H9 (cell line): Measurements from ENCODE around the gene CYS1. TPM values are rescaled to one million over a fixed set of nuclear protein-coding genes. Genes with fewer than 3 reads are reported as not detected.

ENCODE experiments used
- DNase-seq: peaks from one replicate; pipeline ENCODE4 v3.0.0-alpha.2; 2017
- H2AFZ ChIP-seq: one replicate; pipeline ENCODE4 v1.6.1; 2013; ENCODE audit warnings: mild to moderate bottlenecking, low read length, control low read depth, moderate library complexity
- H2AK5ac ChIP-seq: 2 replicates; pipeline ENCODE4 v1.6.1; 2013; ENCODE audit warnings: low read length, control low read depth, mixed read lengths; ENCODE audit not compliant: insufficient read length
- H2BK120ac ChIP-seq: one replicate; pipeline ENCODE4 v1.6.1; 2013; ENCODE audit warnings: low read depth, mild to moderate bottlenecking, low read length, control low read depth, inconsistent platforms; ENCODE audit not compliant: poor library complexity, severe bottlenecking
- H2BK12ac ChIP-seq: 2 replicates; pipeline ENCODE4 v1.6.1; 2013; ENCODE audit warnings: low read length, control low read depth, mixed read lengths, low read depth; ENCODE audit not compliant: insufficient read length
- H2BK15ac ChIP-seq: 2 replicates; pipeline ENCODE4 v1.6.1; 2013; ENCODE audit warnings: low read depth, low read length, control low read depth
- H2BK20ac ChIP-seq: one replicate; pipeline ENCODE4 v1.6.1; 2013; ENCODE audit warnings: low read depth, mild to moderate bottlenecking, low read length, control low read depth, inconsistent platforms; ENCODE audit not compliant: poor library complexity, severe bottlenecking
- H2BK5ac ChIP-seq: 2 replicates; pipeline ENCODE4 v1.6.1; 2013; ENCODE audit warnings: low read length, control low read depth, mixed read lengths; ENCODE audit not compliant: insufficient read length
- H3K14ac ChIP-seq: 2 replicates; pipeline ENCODE4 v1.6.1; 2013; ENCODE audit warnings: low read length, control low read depth; ENCODE audit not compliant: insufficient read depth
- H3K18ac ChIP-seq: 2 replicates; pipeline ENCODE4 v1.6.1; 2013; ENCODE audit warnings: low read depth, mild to moderate bottlenecking, mixed read lengths, low read length, control low read depth; ENCODE audit not compliant: insufficient read length
- H3K23ac ChIP-seq: 2 replicates; pipeline ENCODE4 v1.6.1; 2013; ENCODE audit warnings: low read length, control low read depth, mixed read lengths, low read depth; ENCODE audit not compliant: insufficient read length
- H3K23me2 ChIP-seq: 2 replicates; pipeline ENCODE4 v1.6.1; 2013; ENCODE audit warnings: low read depth, mild to moderate bottlenecking, mixed read lengths, low read length, control low read depth; ENCODE audit not compliant: insufficient read length, poor library complexity, severe bottlenecking
- H3K27ac ChIP-seq: 2 replicates; pipeline ENCODE4 v1.5.1; 2013; ENCODE audit warnings: low read length, control low read depth, mixed read lengths, low read depth; ENCODE audit not compliant: insufficient read length
- H3K27me3 ChIP-seq: 2 replicates; pipeline ENCODE4 v1.6.1; 2013; ENCODE audit warnings: low read length, control low read depth, inconsistent platforms; ENCODE audit not compliant: insufficient read depth
- H3K4ac ChIP-seq: 2 replicates; pipeline ENCODE4 v1.6.1; 2013; ENCODE audit warnings: low read depth, mild to moderate bottlenecking, control low read depth, inconsistent platforms, low read length, moderate library complexity
- H3K4me1 ChIP-seq: 2 replicates; pipeline ENCODE4 v1.6.1; 2013; ENCODE audit warnings: low read length, control low read depth, inconsistent platforms; ENCODE audit not compliant: insufficient read depth
- H3K4me2 ChIP-seq: 2 replicates; pipeline ENCODE4 v1.6.1; 2013; ENCODE audit warnings: low read length, control low read depth, mixed read lengths; ENCODE audit not compliant: insufficient read length, insufficient read depth
- H3K56ac ChIP-seq: 2 replicates; pipeline ENCODE4 v1.6.1; 2013; ENCODE audit warnings: low read depth, mild to moderate bottlenecking, mixed read lengths, low read length, control low read depth; ENCODE audit not compliant: insufficient read length
- H3K79me1 ChIP-seq: 2 replicates; pipeline ENCODE4 v1.6.1; 2013; ENCODE audit warnings: low read depth, mild to moderate bottlenecking, moderate library complexity, low read length, control low read depth, inconsistent platforms; ENCODE audit not compliant: insufficient read depth, poor library complexity, severe bottlenecking
- H3K79me2 ChIP-seq: 2 replicates; pipeline ENCODE4 v1.6.1; 2013; ENCODE audit warnings: low read length, control low read depth, inconsistent platforms; ENCODE audit not compliant: insufficient read depth
- H3K9ac ChIP-seq: 2 replicates; pipeline ENCODE4 v1.6.1; 2013; ENCODE audit warnings: low read length, control low read depth, mixed read lengths; ENCODE audit not compliant: insufficient read length; ENCODE audit errors: extremely low read depth
- H3K9me3 ChIP-seq: one replicate; pipeline ENCODE4 v1.6.1; 2013; ENCODE audit warnings: low read depth, low read length, inconsistent platforms; ENCODE audit not compliant: control insufficient read depth
- H3T11ph ChIP-seq: one replicate; pipeline ENCODE4 v1.6.1; 2013; ENCODE audit warnings: mild to moderate bottlenecking, low read length, control low read depth, inconsistent platforms
- H4K20me1 ChIP-seq: one replicate; pipeline ENCODE4 v1.6.1; 2013; ENCODE audit not compliant: control insufficient read depth, insufficient read length, insufficient read depth
- H4K5ac ChIP-seq: 2 replicates; pipeline ENCODE4 v1.6.1; 2013; ENCODE audit warnings: low read depth, mild to moderate bottlenecking, mixed read lengths, low read length, control low read depth; ENCODE audit not compliant: insufficient read length
- H4K8ac ChIP-seq: replicated peaks from 2 replicates; pipeline ENCODE4 v1.6.1; 2013; ENCODE audit warnings: low read length, control low read depth, mixed read lengths, low read depth; ENCODE audit not compliant: insufficient read length
- H4K91ac ChIP-seq: 2 replicates; pipeline ENCODE4 v1.6.1; 2013; ENCODE audit warnings: low read depth, mild to moderate bottlenecking, moderate library complexity, mixed read lengths, low read length, control low read depth; ENCODE audit not compliant: insufficient read length
- H3K27ac Mint-ChIP-seq, 3 experiments: 2 replicates in 2 of 3; 3 replicates in 1 of 3; pipeline ENCODE4 v1.8.0; 2020 to 2021; ENCODE audit warnings: mixed read lengths in 3 of 3, mild to moderate bottlenecking in 1 of 3, moderate library complexity in 1 of 3
- H3K27me3 Mint-ChIP-seq: 2 replicates; pipeline ENCODE4 v1.8.0; 2021; ENCODE audit warnings: low read depth, mild to moderate bottlenecking, moderate library complexity, mixed read lengths
- H3K36me3 Mint-ChIP-seq, 3 experiments: 2 replicates in 2 of 3; 3 replicates in 1 of 3; pipeline ENCODE4 v1.8.0; 2020 to 2021; ENCODE audit warnings: low read depth in 3 of 3, mixed read lengths in 3 of 3; ENCODE audit not compliant: insufficient read depth in 1 of 3
- H3K4me1 Mint-ChIP-seq, 2 experiments: 2 replicates each; pipeline ENCODE4 v1.8.0; 2020; ENCODE audit warnings: mixed read lengths in 2 of 2
- H3K4me3 Mint-ChIP-seq, 2 experiments: 2 replicates in 1 of 2; 3 replicates in 1 of 2; pipeline ENCODE4 v1.8.0; 2020 to 2021; ENCODE audit warnings: mild to moderate bottlenecking in 2 of 2, mixed read lengths in 2 of 2, moderate library complexity in 1 of 2
- H3K9me3 Mint-ChIP-seq, 2 experiments: 2 replicates in 1 of 2; 3 replicates in 1 of 2; pipeline ENCODE4 v1.8.0; 2020; ENCODE audit warnings: mild to moderate bottlenecking in 2 of 2, mixed read lengths in 2 of 2, moderate library complexity in 1 of 2
- WGBS: extraction: QIAGEN DNeasy Blood & Tissue Kit; methylation state at CpG from one replicate; pipeline ENCODE4 v1.1.7; 2013; ENCODE audit warnings: missing lambda C conversion rate, low lambda C conversion rate, mixed read lengths; ENCODE audit not compliant: insufficient read length; ENCODE audit errors: extremely low coverage; 5-methylcytosine and 5-hydroxymethylcytosine counted together
- total RNA-seq: library from RNA; stranded (reverse); gene quantifications from 2 replicates; pipeline ENCODE4 v1.2.1, GENCODE V29; 2021
- TF ChIP-seq, protein P1 (sequence below): fragments of 200-600 bp; sonication (generic); conservative IDR thresholded peaks from 3 replicates; pipeline ENCODE4 v1.8.0; 2021; ENCODE audit warnings: antibody characterized with exemption, mild to moderate bottlenecking

CYS1 gene
- total RNA-seq, 1 experiment from 2014 or later = 0.35 TPM

DNA sequence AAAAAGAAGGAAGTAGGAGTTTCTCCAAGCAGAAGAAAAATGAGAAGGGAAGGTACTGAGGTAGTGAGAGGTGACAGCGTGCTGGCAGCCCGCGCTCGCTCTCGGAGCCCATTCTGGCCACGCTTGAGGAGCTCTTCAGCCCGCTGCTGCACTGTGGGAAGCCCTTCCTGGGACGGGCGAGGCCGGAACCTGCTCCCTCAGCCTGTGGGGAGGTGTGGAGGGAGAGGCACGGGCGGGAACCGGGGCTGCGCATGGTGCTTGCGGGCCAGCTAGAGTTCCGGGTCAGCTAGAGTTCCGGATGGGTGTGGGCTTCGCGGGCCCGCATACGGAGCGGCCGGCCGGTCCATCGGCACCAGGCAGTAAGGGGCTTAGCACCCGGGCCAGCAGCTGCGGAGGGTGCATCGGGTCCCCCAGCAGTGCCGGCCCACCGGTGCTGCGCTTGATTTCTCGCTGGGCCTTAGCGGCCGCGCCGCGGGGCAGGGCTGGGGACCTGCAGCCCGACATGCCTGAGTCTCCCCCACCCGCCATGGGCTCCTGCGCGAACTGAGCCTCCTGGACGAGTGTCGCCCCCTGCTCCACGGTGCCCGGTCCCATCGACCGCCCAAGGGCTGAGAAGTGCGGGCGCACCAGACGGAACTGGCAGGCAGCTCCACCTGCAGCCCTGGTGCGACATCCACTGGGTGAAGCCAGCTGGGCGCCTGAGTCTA, 11.1 kb upstream of the CYS1 start:
- no peaks in the 10 kb centered on the region for H3K4me1 ChIP-seq
- peak; percentile 39 for DNase-seq
- Mint-ChIP-seq H3K9me3 (no peaks in the 10 kb centered on the region; a peak in 1 of 5 replicates), H3K4me1 (peaks cover 21 to 24% of the 10 kb centered on the region in 2 experiments), H3K27ac (no peak overlapping the region), H3K27me3 (peaks cover 12% of the 10 kb centered on the region), H3K36me3 (peaks cover 0 to 2% (median 0%) of the 10 kb centered on the region in 3 experiments; a peak in 1 of 7 replicates), H3K4me3 (no peak overlapping the region)
- TF ChIP-seq, protein P1, sequence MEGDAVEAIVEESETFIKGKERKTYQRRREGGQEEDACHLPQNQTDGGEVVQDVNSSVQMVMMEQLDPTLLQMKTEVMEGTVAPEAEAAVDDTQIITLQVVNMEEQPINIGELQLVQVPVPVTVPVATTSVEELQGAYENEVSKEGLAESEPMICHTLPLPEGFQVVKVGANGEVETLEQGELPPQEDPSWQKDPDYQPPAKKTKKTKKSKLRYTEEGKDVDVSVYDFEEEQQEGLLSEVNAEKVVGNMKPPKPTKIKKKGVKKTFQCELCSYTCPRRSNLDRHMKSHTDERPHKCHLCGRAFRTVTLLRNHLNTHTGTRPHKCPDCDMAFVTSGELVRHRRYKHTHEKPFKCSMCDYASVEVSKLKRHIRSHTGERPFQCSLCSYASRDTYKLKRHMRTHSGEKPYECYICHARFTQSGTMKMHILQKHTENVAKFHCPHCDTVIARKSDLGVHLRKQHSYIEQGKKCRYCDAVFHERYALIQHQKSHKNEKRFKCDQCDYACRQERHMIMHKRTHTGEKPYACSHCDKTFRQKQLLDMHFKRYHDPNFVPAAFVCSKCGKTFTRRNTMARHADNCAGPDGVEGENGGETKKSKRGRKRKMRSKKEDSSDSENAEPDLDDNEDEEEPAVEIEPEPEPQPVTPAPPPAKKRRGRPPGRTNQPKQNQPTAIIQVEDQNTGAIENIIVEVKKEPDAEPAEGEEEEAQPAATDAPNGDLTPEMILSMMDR = no peak
- H2BK120ac ChIP-seq = no peak overlapping the region
- H3K18ac ChIP-seq = no peak overlapping the region
- H4K91ac ChIP-seq = no peak overlapping the region
- H2BK15ac ChIP-seq = no peak overlapping the region
- H4K8ac ChIP-seq = no peak overlapping the region
- no peak overlapping the region for H2BK5ac ChIP-seq
- H2BK12ac ChIP-seq = no peak overlapping the region
- no CpG with 5 or more reads among the region's 52 CpGs for WGBS
- no peaks in the 10 kb centered on the region for H3K79me1 ChIP-seq
- no peaks in the 10 kb centered on the region for H3K79me2 ChIP-seq
- no peak overlapping the region for H3K56ac ChIP-seq
- no peak overlapping the region for H3K4me2 ChIP-seq
- H2AK5ac ChIP-seq = no peak overlapping the region
- no peaks in the 10 kb centered on the region for H4K20me1 ChIP-seq
- H4K5ac ChIP-seq = no peak overlapping the region
- H3K4ac ChIP-seq = no peak overlapping the region
- H3K27me3 ChIP-seq = no peaks in the 10 kb centered on the region
- no peak overlapping the region for H3T11ph ChIP-seq
- no peak overlapping the region for H2BK20ac ChIP-seq
- H3K9ac ChIP-seq = no peak overlapping the region
- no peak overlapping the region for H3K14ac ChIP-seq
- H3K23ac ChIP-seq = no peak overlapping the region
- H3K27ac ChIP-seq = no peak overlapping the region
- H3K9me3 ChIP-seq = no peaks in the 10 kb centered on the region
- no peaks in the 10 kb centered on the region for H3K23me2 ChIP-seq
- no peak overlapping the region for H2AFZ ChIP-seq
